ENCODE measurements around the gene LRRIQ3.
A peak's percentile ranks its signal among the peaks of the same experiment; 100 is the strongest.
"Not testable (repeated sequence)": the region's sequence is repeated elsewhere in the genome, so short reads cannot be mapped to it uniquely, and the experiment has no call there.

LRRIQ3 gene

DNA sequence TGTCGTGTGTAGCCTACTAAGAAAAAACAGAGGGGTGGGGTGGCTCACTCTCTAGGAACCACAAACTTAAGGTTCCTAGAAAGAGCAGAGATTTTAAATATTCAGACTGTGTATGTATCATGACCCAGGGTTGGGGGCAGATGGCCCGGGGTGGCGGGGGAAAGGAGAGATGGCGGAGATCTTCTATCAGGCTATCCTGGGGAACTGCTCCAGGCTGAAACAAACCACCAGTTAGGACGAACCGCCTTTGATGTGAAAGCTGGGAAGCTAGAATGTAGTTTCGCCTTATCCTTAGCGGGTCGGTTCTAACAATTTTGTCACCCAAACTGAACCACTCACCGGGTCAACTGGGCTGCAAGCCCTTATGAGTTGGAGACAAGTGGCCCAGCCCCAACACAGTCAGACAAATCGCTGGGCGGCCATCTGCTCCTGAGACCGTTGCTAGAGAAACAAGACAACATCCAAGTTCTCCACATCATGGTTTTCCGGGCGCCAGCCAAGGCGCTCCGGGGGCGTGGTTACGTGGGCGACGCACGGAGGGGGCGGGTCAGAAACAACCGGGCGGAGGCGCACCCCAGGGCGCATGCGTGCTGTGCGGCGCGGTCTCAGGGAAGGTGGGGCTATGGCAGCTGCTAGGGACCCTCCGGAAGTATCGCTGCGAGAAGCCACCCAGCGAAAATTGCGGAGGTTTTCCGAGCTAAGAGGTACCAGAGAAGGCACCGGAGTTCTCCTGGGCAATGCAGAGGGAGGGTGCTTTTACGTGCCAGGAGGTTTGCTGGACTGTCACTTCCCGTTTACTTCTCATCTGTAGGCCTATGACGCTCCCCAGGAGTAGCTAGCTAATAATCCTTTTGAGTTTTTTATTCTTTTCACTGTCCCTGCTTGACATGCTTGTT lies at the start of gene LRRIQ3, which contains the start of gene FPGT:
LRRIQ3 (minus strand) TSS at position 520 of the 896 bp plus-strand sequence. CDS start 14,492 bp downstream, outside the sequence.
FPGT (plus strand) TSS at position 586 of the 896 bp plus-strand sequence; CDS start at position 623, 37 bp downstream.
- peak; percentile 94 for DNase-seq (ENCODE audit: low read depth)

DNA sequence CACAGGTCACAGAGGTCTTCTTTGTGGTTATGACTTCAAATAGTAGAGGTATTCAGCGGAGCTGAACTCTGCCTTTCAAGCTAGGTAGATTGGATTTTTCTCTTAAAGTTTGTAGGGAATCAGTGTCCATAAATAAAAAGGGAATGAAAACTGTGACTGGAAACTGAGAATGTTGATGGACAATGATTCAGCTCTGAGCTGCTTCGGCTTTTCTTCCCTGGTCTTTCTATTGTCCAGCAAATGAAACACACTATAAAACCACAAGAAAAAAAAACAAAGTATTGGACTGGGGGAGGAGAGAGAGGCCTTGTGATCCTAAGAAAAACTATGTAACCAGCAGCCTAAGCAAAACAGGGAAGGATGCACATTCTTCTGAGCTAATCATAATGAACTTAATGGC lies 48.3 kb upstream of the LRRIQ3 start:
- DNase-seq (ENCODE audit: low read depth): no peak

GRCh38 chr1:74245168-74245772 lies 47.3 kb upstream of the LRRIQ3 start:
- DNase-seq (ENCODE audit: low read depth): no peak

- no peak for DNase-seq (ENCODE audit: low read depth)
Measured at GRCh38 chr1:74237787-74238186, 39.8 kb upstream of the LRRIQ3 start.

GRCh38 chr1:74237035-74237434 lies 39.1 kb upstream of the LRRIQ3 start:
- DNase-seq (ENCODE audit: low read depth): no peak

- no peak for DNase-seq (ENCODE audit: low read depth)
Measured at GRCh38 chr1:74236440-74236839, 38.5 kb upstream of the LRRIQ3 start.

- no peak for DNase-seq (ENCODE audit: low read depth)
Measured at GRCh38 chr1:74235153-74235552, 37.2 kb upstream of the LRRIQ3 start, which contains the start of gene TNNI3K. TNNI3K (plus strand) TSS chr1:74235387; CDS start chr1:74235452, 65 bp downstream.

DNA sequence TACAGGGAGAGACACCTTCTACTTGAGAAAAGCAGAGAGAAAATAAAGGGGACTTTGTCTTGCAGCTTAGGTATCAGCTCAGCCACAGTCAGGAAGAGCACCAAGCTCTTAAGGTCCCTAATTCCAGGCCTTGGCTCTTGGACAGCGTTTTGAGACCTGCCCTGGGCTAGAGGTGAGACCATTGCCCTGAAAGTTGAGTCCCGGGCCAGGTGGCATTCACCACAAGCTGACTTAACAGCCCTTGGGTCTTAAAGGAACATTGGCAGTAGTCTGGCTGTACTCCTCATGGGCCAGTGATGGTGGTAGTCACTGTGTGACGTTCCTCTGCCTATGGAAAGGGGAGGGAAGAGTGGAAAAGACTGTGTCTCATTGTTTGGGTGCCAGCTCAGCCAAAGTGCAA lies 25.5 kb upstream of the LRRIQ3 start:
- no peak for DNase-seq (ENCODE audit: low read depth)

DNA sequence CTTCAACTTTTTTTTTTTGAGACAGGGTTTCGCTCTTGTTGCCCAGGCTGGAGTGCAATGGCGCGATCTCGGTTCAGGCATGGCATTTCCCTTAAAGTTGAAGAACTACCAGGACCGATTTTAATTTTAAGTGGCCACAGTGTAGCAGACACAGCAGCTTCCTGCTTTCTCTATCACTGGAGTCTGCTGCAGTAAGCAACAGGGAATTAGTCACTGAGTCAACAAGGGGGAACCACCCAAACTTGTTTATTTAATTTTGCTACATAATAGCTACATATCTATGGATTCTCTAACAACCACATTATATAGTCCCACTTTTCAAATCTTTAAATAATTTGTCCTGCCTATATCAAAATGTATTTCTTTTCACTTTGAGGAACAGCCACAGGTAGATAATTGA lies 24.7 kb upstream of the LRRIQ3 start:
- peak; percentile 3 for DNase-seq (ENCODE audit: low read depth)

DNA sequence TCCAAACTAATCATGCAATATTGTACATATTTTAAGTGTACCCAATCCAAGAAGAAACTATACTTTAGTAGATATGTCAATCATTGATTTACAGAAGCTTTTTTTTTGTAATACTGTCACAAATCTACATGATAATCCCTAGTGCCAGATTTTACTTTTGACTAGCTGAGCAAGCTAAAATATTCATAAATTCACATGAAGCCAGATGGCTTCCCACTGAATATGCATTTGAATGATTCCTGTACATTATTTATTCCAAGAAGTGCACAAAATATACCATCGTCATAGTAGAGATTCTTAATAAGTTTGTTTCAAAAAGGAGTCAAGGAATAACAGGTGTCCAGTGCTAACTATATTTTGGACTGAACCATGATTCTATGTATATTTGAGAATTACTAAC lies 17.3 kb upstream of the LRRIQ3 start:
- no peak for DNase-seq (ENCODE audit: low read depth)

GRCh38 chr1:74205266-74205665 lies 7.3 kb upstream of the LRRIQ3 start:
- DNase-seq (ENCODE audit: low read depth): no peak

DNA sequence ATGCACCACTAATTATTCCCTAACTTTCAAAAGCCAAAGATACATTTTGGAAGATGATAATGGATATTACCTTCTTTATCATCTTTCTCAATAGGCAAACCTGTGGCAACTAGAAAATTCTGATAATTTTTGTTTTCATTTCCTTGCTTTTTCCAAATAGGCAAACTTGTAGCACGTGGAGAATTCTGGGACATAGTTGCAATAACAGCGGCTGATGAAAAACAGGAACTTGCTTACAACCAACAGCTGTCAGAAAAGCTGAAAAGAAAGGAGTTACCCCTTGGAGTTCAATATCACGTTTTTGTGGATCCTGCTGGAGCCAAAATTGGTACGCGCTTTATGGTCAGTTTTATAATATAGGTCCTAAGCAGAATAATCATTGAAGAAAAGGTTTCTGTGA lies 1.5 kb upstream of the LRRIQ3 start:
- DNase-seq (ENCODE audit: low read depth): no peak

GRCh38 chr1:74197255-74197654 lies 721 bp downstream of the LRRIQ3 start:
- DNase-seq (ENCODE audit: low read depth): no peak

DNA sequence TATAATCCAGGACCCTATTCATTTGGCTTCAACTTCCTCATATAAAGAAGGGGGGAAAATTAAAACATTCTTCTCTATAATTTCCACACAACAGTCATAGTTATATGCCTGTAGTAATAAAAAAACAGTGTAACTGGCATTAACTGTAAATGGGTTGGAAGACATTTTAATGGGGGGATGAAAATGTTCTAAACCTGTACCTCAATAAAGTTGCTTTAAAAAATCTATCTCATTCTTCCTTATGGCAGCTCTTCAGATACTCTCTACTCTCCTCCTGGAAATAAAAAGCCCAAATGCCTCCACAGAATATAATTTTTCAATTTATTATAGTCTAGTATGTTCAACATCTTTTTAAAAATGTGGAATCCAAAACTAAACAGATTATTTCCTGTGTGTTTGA lies 2.6 kb downstream of the LRRIQ3 start:
- DNase-seq (ENCODE audit: low read depth): no peak

GRCh38 chr1:74193908-74194307 lies 4.1 kb downstream of the LRRIQ3 start:
- peak; percentile 53 for DNase-seq (ENCODE audit: low read depth)

- peak; percentile 4 for DNase-seq (ENCODE audit: low read depth)
Measured at GRCh38 chr1:74180490-74180889, 17.5 kb downstream of the LRRIQ3 start.

- DNase-seq (ENCODE audit: low read depth): not testable (repeated sequence)
Measured at GRCh38 chr1:74174423-74174822, 23.6 kb downstream of the LRRIQ3 start.

DNA sequence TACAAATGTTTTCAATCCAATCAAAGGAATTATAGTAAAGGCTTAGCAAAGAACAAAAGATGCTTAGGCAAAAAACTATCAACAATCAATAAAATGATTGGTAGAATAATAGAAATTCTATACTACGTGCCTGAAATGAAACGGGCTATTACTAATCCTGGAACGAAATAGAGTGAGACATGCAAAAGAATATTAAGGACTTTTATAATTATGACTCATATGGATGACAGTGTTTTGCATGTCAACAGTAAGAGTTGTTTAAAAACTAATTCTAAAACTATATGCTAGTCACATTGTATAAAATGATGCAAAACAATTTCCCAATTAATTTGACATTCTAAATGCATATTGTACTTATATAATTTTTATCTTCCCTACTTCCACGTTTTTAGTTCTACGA lies 35.6 kb downstream of the LRRIQ3 start:
- DNase-seq (ENCODE audit: low read depth): peak; percentile 20

DNA sequence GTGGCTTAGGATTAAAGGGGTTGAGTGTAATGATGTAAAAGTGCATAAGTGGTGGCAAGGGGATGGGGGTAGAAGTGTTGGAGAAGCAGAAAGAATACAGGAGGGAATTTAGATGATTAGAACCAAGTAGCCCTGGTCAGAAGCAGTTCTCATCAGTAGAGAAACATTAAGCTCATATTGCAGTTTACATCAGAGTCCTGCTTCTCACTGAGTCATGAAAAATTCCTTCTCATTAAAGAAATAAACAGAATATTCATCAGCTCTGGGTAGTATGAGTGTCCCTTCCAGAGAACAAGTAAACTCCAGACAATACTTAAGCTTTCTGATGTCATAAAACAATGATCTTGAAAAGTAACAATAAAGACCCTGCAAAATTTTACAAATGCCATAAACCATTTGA lies 36.5 kb downstream of the LRRIQ3 start:
- DNase-seq (ENCODE audit: low read depth): peak; percentile 22

DNA sequence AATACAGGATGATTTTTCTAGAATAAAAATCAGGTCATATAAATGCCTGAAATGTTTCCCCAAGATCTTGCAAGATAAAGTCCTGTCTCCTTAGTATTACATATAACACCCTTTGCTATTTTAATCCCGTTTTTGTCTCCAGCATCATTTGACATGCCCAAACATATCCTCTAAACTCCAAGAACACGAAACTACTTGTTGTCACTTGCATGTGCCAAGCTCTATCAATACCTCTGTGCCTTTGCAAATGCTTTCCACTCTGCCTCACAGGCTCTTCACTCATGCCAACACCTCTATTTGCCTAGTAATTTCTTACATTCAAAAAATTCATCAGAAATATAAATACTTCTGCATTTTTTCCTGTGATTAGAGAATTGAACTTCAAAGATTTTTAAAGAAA lies 37.9 kb downstream of the LRRIQ3 start:
- no peak for DNase-seq (ENCODE audit: low read depth)

GRCh38 chr1:74145086-74145485 lies 52.9 kb downstream of the LRRIQ3 start:
- no peak for DNase-seq (ENCODE audit: low read depth)

DNA sequence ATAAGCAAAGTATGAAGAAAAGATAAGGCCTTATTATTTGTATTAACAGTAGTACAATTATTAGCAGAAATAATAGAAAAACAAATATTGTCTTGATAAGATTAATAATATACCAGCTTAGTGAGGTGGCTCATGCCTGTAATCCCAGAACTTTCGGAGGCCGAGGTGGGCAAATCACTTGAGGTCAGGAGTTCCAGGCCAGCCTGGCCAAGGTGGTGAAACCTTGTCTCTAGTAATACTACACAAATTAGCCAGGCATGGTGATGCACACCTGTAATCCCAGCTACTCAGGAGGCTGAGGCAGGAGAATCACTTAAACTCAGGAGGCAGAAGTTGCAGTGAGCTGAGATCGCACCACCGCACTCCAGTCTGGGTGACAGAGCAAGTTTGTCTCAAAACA lies 80.6 kb downstream of the LRRIQ3 start:
- DNase-seq (ENCODE audit: low read depth): not testable (repeated sequence)

- no peak for DNase-seq (ENCODE audit: low read depth)
Measured at GRCh38 chr1:74113333-74113732, 84.6 kb downstream of the LRRIQ3 start.

Measured in ELR (cell line).